ENCODE results near the gene ARHGAP25. TPM values are rescaled to one million over a fixed set of nuclear protein-coding genes. Genes with fewer than 3 reads are reported as not detected.
A peak's percentile ranks its signal among the peaks of the same experiment; 100 is the strongest.

ARHGAP25 gene
- 1.2 TPM for total RNA-seq

GRCh38 chr2:68734688-68735525, at the start of gene ARHGAP25:
Gene ARHGAP25 (plus strand): TSS chr2:68734811. CDS start chr2:68735200, 389 bp downstream.
- FAIRE-seq = no peak
- DNase-seq (ENCODE audit: low spot score in 2 of 2) = no peak

- no peak for FAIRE-seq
- DNase-seq (ENCODE audit: low spot score in 2 of 2) = no peak
Measured at GRCh38 chr2:68686178-68686577, 48.4 kb upstream of the ARHGAP25 start.

DNA sequence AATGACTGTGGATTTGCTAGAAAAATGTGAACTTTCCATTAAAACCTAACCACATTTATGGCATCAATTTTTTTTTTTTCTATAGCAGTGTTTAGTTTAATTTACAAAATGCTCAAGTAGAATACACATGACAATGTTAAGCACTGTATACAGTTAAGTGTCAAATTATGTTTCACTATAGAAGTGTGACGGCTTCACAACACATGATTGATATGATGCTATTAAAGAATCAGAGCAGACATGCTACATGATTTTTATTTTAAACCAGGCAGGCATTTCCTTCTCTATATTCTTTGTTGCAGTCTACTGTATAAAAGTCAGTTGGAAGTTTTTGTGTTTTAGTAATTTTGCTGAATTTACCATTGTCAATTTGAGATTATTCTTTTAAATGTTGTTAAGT, 47.6 kb upstream of the ARHGAP25 start:
- FAIRE-seq (peak; percentile 78), DNase-seq (ENCODE audit: low spot score in 2 of 2) (no peak)

DNA sequence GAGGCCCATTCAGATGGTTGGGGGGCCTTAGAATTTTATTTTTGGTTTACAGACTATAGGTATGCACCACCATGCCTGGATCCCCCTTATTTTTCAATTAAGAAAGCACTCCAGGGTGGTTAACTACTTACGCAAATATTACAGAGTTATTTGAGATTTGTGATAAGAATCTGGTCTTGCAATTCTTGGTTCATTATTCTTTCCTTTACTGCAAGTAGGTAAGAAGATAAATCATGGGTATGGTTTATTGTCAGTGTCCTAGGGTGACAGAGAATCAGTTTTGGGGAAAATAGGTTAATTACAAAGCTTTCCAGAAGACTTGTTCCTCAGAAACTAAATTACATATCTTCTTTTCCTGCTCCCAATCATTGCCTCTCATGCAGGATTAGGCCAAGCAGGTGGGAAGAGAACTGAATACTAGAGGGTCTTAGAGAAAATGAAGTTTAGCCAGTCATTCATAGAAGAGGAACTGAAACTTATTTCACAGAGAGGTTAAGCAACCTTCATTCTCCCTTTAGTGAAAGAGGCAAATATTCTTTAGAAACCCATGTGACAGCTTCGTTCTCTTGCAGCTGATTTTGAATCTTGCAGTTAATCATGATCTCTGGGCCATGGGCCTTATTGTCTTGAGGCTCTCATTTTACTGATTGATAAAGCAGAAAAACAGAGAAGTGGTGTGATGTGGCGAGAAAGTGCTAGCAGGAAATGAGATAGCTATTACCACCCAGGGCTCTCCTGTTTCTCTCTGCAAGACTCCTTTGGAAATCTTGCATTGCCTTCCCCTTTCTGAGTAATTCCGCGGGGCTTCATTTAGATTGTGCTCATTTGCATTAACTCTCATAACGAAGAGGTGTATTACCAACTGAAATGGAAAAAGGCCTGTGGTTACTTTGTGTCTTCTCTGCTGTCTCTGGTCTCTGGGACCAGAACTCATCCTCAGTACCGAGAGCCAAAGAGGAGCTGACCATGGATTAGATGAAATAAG, 44.8 kb upstream of the ARHGAP25 start:
- DNase-seq (ENCODE audit: low spot score in 2 of 2) (no peak), FAIRE-seq (no peak)

- FAIRE-seq = no peak
Measured at GRCh38 chr2:68690851-68691250, 43.8 kb upstream of the ARHGAP25 start.

GRCh38 chr2:68692511-68692910, 42.1 kb upstream of the ARHGAP25 start:
- no peak for FAIRE-seq
- no peak for DNase-seq (ENCODE audit: low spot score in 2 of 2)

More at GRCh38 chr2:68690851-68691250, 43.8 kb upstream of the ARHGAP25 start:
- no peak for DNase-seq (ENCODE audit: low spot score in 2 of 2)

DNA sequence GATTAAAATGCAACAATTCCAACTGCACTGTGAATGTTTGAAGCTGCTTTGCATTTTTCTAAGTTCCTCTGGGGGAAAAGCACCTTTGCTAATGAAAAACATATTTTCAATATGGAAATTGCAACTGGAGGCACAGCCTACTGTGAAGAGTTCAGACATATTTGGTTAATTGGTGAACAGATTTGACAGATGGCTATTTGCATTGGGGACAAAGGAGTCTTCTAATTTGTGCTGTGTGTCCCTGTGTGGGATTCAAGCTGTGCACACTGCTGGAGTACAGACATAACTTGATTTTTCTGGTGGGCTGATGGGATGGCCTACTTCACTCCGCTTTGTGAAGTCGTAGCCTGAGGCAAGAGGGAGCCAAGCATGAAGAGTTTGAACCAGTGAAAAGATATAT, 40.7 kb upstream of the ARHGAP25 start:
- FAIRE-seq (no peak), DNase-seq (ENCODE audit: low spot score in 2 of 2) (no peak)

DNA sequence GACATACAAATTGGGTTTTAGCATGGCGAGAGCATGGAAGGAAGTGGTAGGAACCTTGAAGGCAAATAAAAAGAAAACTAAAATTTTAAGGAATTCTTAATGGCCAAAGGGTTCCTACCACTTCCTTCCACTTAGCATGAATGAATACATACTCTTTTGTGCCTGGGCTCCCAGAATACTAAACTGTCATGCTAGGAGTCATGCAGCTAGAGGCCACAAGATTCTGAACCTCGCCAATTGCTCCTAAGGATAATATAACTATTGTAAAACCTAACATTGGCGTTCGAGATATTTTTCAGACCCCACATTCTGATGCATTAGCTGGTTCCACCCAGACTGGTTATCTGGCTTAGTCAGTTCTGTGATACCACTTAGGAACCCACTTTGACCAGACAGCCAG, 38.6 kb upstream of the ARHGAP25 start:
- DNase-seq (ENCODE audit: low spot score in 2 of 2) = no peak
- no peak for FAIRE-seq

- DNase-seq (ENCODE audit: low spot score in 2 of 2) (no peak), FAIRE-seq (no peak)
Measured at GRCh38 chr2:68696554-68696953, 38.1 kb upstream of the ARHGAP25 start.

DNA sequence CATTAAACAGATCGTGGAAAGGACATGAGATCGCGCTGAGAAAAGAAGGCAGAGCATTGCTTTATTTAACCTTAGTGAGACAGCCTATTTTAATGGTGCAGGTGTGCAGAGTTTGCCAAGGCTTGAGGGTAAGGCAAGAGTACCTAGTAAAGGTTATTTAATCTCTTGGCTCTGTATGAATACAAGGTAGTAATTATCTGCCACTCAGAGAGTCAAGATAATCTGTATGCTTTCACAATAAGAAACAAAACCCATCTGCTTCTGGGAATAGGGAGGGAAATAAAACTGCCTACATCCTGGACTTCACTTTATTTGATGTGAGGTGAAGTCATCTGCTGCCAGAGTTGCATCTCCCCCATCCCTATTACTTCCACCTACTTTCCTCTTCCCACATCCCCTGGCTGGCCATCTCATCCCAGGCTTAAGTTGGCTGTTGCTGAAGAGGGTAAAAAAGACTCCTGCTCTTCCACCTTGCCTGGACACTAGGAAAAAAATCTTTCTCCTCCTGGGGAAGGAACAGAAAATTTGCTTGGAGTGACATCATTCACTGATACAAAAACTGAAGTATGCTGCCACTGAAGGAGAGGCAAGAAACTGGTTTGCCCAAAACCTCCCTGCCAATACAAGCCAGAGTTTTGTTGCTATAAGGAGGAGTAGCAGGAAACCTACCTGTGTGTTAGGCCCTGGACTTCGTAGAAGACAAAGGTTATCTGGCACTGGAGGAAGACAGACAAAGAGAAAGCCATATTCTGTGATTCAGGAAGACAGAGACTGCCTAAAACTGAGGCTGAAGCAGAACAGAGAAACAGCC, 35.8 kb upstream of the ARHGAP25 start:
- DNase-seq (ENCODE audit: low spot score in 2 of 2) (no peak), FAIRE-seq (no peak)

- FAIRE-seq = no peak
- DNase-seq (ENCODE audit: low spot score in 2 of 2) = no peak
Measured at GRCh38 chr2:68700560-68700959, 34.1 kb upstream of the ARHGAP25 start.

- FAIRE-seq (no peak), DNase-seq (ENCODE audit: low spot score in 2 of 2) (no peak)
Measured at GRCh38 chr2:68706637-68707036, 28.0 kb upstream of the ARHGAP25 start.

- FAIRE-seq (no peak), DNase-seq (ENCODE audit: low spot score in 2 of 2) (no peak)
Measured at GRCh38 chr2:68708629-68709028, 26.0 kb upstream of the ARHGAP25 start.

- DNase-seq (ENCODE audit: low spot score in 2 of 2) (no peak), FAIRE-seq (no peak)
Measured at GRCh38 chr2:68709421-68709911, 25.1 kb upstream of the ARHGAP25 start.

- FAIRE-seq = no peak
- no peak for DNase-seq (ENCODE audit: low spot score in 2 of 2)
Measured at GRCh38 chr2:68710336-68710735, 24.3 kb upstream of the ARHGAP25 start.

GRCh38 chr2:68710756-68711155, 23.9 kb upstream of the ARHGAP25 start:
- no peak for DNase-seq (ENCODE audit: low spot score in 2 of 2)
- no peak for FAIRE-seq

GRCh38 chr2:68714866-68715265, 19.7 kb upstream of the ARHGAP25 start:
- no peak for FAIRE-seq

GRCh38 chr2:68715353-68716041, 19.1 kb upstream of the ARHGAP25 start:
- no peak for DNase-seq (ENCODE audit: low spot score in 2 of 2)
- no peak for FAIRE-seq

More at GRCh38 chr2:68714866-68715265, 19.7 kb upstream of the ARHGAP25 start:
- no peak for DNase-seq (ENCODE audit: low spot score in 2 of 2)

DNA sequence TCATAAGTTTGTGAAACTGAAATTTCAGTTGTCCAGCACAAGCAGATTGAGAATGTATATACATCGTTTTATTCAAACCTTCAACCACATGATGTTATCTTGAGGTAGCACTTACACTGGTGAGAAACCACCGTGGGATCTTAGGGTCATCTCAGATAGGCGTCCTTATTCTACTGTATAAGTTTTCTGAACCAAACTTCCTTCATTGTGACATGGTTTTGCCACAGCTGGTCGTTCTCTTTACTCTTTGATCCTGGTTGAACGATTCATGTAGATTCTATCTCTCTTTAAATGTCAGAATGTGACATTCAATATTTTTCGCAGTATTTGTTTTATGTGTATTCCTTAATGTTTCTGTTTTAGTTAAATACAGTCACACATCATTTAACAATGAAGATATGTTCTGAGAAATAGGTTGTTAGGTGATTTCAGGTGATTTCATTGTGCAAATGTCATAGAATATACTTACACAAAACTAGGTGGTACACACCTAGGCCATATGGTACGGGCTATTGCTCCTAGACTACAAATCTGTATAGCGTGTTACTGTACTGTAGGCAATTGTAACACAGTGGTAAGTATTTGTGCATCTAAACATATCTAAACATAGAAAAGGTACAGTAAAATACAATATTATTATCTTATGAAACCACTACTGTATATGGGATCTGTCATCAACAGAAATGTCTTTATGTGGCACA, 17.9 kb upstream of the ARHGAP25 start:
- DNase-seq (ENCODE audit: low spot score in 2 of 2) (no peak), FAIRE-seq (no peak)

All from frontal cortex (tissue), 4 donors.